ENCODE measurements around the gene CNOT6L. TPM values are rescaled to one million over a fixed set of nuclear protein-coding genes. Genes with fewer than 3 reads are reported as not detected.

CNOT6L gene
- total RNA-seq, 1 experiment from 2014 or later: 29.4 TPM

DNA sequence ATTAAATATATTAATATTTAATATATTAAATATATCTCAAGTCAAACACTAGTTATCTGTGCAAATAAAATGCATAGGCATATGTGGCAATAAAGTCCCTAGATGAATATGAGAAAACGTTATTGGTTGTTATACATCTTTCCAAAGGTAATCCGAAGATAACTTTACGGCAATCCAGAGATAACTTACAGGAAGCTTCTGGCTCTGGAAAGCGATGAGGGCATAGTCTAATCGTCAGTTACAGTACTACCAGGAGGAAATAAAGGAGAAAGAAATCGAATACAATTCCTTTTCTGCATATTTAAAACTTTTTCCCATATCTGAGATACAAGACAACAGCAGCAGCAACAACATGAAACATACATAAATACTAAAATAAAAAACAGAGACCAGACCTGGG, 35.3 kb downstream of the CNOT6L start:
- H3K4me1 ChIP-seq (ENCODE audit: control insufficient read depth in 1 of 2, insufficient read depth in 2 of 2, low read length in 2 of 2): no peaks in the 10 kb centered on the region
- H4K20me1 ChIP-seq (ENCODE audit: insufficient read depth): no peaks in the 10 kb centered on the region; the same call in 1 of the 2 replicates
- no peak overlapping the region for H3K9ac ChIP-seq (ENCODE audit: low read length)
- POLR2A ChIA-PET: no interaction called here
- H3K79me2 ChIP-seq (ENCODE audit: insufficient read depth, low read length): peaks cover 29% of the 10 kb centered on the region
- TF ChIP-seq TCF7L2 (IDR thresholded peaks at IDR 0.05; ENCODE audit: borderline replicate concordance, extremely low read depth, insufficient read depth, insufficient read length) (no peak), FOSL1 (IDR thresholded peaks at IDR 0.05; ENCODE audit: low read depth) (no peak), JUND (IDR thresholded peaks at IDR 0.05) (no peak)
- TF ChIP-seq, protein P1, sequence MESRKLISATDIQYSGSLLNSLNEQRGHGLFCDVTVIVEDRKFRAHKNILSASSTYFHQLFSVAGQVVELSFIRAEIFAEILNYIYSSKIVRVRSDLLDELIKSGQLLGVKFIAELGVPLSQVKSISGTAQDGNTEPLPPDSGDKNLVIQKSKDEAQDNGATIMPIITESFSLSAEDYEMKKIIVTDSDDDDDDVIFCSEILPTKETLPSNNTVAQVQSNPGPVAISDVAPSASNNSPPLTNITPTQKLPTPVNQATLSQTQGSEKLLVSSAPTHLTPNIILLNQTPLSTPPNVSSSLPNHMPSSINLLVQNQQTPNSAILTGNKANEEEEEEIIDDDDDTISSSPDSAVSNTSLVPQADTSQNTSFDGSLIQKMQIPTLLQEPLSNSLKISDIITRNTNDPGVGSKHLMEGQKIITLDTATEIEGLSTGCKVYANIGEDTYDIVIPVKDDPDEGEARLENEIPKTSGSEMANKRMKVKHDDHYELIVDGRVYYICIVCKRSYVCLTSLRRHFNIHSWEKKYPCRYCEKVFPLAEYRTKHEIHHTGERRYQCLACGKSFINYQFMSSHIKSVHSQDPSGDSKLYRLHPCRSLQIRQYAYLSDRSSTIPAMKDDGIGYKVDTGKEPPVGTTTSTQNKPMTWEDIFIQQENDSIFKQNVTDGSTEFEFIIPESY (IDR thresholded peaks at IDR 0.05; ENCODE audit: extremely low read depth, insufficient replicate concordance, low read length): no peak
- no peaks in the 10 kb centered on the region for H3K27me3 ChIP-seq (ENCODE audit: insufficient read depth, low read length)
- no peak overlapping the region for H3K4me3 ChIP-seq (replicated peaks in 1 of 2; ENCODE audit: low read depth in 1 of 2, low read length in 2 of 2)
- no peaks in the 10 kb centered on the region for H3K36me3 ChIP-seq (ENCODE audit: control insufficient read depth in 1 of 2, insufficient read depth in 2 of 2, low read length in 2 of 2)
- no TSS peak for BruUV-seq (replicated peaks)
- RAD21 ChIA-PET (ENCODE audit: low non-redundant PET in 1 of 2, low total read pairs in 2 of 2, uncharacterized antibody in 2 of 2, unreplicated experiment in 2 of 2): no interaction called here
- no peak for ATAC-seq
- no peaks in the 10 kb centered on the region for H3K9me2 ChIP-seq (ENCODE audit: insufficient read depth)
- no peaks in the 10 kb centered on the region for H3K9me3 ChIP-seq (ENCODE audit: control insufficient read depth in 1 of 2, insufficient read depth in 1 of 2, low read depth in 1 of 2, low read length in 2 of 2)
- CTCF ChIA-PET: no interaction called here
- intact Hi-C loops (cut with micrococcal nuclease): no loop called here
- H2AFZ ChIP-seq (ENCODE audit: low read depth, low read length, poor library complexity, severe bottlenecking): no peak overlapping the region
- DNase-seq (ENCODE audit: low read depth, low spot score): no peak
- H3K4me2 ChIP-seq (ENCODE audit: low read length): no peak overlapping the region
- H3K27ac ChIP-seq (ENCODE audit: low read depth, low read length): no peak overlapping the region

DNA sequence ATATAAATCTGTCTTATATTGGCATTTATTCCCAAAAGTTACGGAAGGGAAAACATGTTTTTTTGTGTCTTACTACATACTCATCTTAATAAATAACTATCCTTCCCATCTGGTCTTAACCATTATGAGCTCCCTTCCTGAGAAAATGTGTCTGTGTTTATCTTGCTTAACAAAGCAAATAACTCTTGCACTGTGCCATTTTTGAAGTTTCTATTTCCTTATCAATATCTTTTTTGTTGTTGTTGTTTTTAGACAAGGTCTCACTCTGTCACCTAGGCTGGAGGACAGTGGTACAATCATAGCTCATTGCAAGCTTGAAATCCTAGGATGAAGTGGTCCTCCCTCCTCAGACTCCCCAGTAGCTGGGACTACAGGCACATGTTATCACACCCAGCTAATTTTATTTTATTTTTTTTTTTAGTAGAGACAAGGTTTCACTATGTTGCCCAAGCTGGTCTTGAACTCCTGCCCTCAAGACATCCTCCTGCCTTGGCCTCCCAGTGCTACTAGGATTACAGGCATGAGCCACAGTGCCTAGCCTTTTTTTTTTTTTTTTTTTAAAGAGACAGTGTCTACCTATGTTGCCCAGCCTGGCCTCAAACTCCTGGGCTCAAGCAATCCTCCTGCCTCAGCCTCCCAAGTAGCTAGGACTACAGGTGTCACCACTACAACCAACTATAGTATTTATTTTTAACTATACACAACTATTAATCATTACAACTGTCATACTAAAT, 36.9 kb downstream of the CNOT6L start:
- no peak for TF ChIP-seq POLR2AphosphoS5 (IDR thresholded peaks at IDR 0.05; ENCODE audit: low read depth, low read length)
- no peak for TF ChIP-seq YY1 (IDR thresholded peaks at IDR 0.05; ENCODE audit: extremely low read depth, insufficient replicate concordance, low read depth, low read length)
- TF ChIP-seq, protein P2, sequence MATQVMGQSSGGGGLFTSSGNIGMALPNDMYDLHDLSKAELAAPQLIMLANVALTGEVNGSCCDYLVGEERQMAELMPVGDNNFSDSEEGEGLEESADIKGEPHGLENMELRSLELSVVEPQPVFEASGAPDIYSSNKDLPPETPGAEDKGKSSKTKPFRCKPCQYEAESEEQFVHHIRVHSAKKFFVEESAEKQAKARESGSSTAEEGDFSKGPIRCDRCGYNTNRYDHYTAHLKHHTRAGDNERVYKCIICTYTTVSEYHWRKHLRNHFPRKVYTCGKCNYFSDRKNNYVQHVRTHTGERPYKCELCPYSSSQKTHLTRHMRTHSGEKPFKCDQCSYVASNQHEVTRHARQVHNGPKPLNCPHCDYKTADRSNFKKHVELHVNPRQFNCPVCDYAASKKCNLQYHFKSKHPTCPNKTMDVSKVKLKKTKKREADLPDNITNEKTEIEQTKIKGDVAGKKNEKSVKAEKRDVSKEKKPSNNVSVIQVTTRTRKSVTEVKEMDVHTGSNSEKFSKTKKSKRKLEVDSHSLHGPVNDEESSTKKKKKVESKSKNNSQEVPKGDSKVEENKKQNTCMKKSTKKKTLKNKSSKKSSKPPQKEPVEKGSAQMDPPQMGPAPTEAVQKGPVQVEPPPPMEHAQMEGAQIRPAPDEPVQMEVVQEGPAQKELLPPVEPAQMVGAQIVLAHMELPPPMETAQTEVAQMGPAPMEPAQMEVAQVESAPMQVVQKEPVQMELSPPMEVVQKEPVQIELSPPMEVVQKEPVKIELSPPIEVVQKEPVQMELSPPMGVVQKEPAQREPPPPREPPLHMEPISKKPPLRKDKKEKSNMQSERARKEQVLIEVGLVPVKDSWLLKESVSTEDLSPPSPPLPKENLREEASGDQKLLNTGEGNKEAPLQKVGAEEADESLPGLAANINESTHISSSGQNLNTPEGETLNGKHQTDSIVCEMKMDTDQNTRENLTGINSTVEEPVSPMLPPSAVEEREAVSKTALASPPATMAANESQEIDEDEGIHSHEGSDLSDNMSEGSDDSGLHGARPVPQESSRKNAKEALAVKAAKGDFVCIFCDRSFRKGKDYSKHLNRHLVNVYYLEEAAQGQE (IDR thresholded peaks at IDR 0.05; ENCODE audit: low read depth): no peak
- no peak for TF ChIP-seq SIN3A (IDR thresholded peaks at IDR 0.05; ENCODE audit: low read depth)
- TF ChIP-seq TCF7L2 (IDR thresholded peaks at IDR 0.05; ENCODE audit: borderline replicate concordance, extremely low read depth, insufficient read depth, insufficient read length): no peak
- no peak for TF ChIP-seq RAD21 (IDR thresholded peaks at IDR 0.05; ENCODE audit: low read depth)
- no peak for TF ChIP-seq ZNF274 (IDR thresholded peaks at IDR 0.05; ENCODE audit: low read depth, low read length)
- TF ChIP-seq EGR1 (IDR thresholded peaks at IDR 0.05; ENCODE audit: low read depth): no peak
- no peak for TF ChIP-seq CBX3 (IDR thresholded peaks at IDR 0.05; ENCODE audit: low read depth)
- TF ChIP-seq ELF1 (IDR thresholded peaks at IDR 0.05; ENCODE audit: borderline replicate concordance, low read depth): no peak
- TF ChIP-seq CEBPB (IDR thresholded peaks at IDR 0.05; ENCODE audit: low read depth): no peak
- no peak for TF ChIP-seq JUND (IDR thresholded peaks at IDR 0.05)
- no peak for TF ChIP-seq FOSL1 (IDR thresholded peaks at IDR 0.05; ENCODE audit: low read depth)
- no peak for TF ChIP-seq SRF (IDR thresholded peaks at IDR 0.05; ENCODE audit: low read depth)
- no peak overlapping the region for H3K27ac ChIP-seq (ENCODE audit: low read depth, low read length)
- ChIA-PET CTCF (interaction anchor here (0.6 kb wide), 1 partner anchor 38 kb away, joined by 4 read pairs; no protein-coding TSS in a partner anchor), RAD21 (ENCODE audit: low non-redundant PET in 1 of 2, low total read pairs in 2 of 2, uncharacterized antibody in 2 of 2, unreplicated experiment in 2 of 2) (no interaction called here), POLR2A (no interaction called here)
- BruUV-seq (replicated peaks): no TSS peak
- no peak for DNase-seq (ENCODE audit: low read depth, low spot score)
- H3K4me1 ChIP-seq (ENCODE audit: control insufficient read depth in 1 of 2, insufficient read depth in 2 of 2, low read length in 2 of 2): no peaks in the 10 kb centered on the region
- H3K9me2 ChIP-seq (ENCODE audit: insufficient read depth): no peaks in the 10 kb centered on the region
- no peak overlapping the region for H3K4me3 ChIP-seq (replicated peaks in 1 of 2; ENCODE audit: low read depth in 1 of 2, low read length in 2 of 2)
- no peak overlapping the region for H3K4me2 ChIP-seq (ENCODE audit: low read length)
- H4K20me1 ChIP-seq (ENCODE audit: insufficient read depth): no peaks in the 10 kb centered on the region; the same call in 1 of the 2 replicates
- no peaks in the 10 kb centered on the region for H3K36me3 ChIP-seq (ENCODE audit: control insufficient read depth in 1 of 2, insufficient read depth in 2 of 2, low read length in 2 of 2)
- H3K9ac ChIP-seq (ENCODE audit: low read length): no peak overlapping the region
- no peak for ATAC-seq
- no peaks in the 10 kb centered on the region for H3K27me3 ChIP-seq (ENCODE audit: insufficient read depth, low read length)
- no peaks in the 10 kb centered on the region for H3K9me3 ChIP-seq (ENCODE audit: control insufficient read depth in 1 of 2, insufficient read depth in 1 of 2, low read depth in 1 of 2, low read length in 2 of 2)
- intact Hi-C loops (cut with micrococcal nuclease): no loop called here
- no peak overlapping the region for H2AFZ ChIP-seq (ENCODE audit: low read depth, low read length, poor library complexity, severe bottlenecking)
- H3K79me2 ChIP-seq (ENCODE audit: insufficient read depth, low read length): peaks cover 37% of the 10 kb centered on the region

Data from HCT116 (cell line).